ENCODE results near the gene LTA. TPM values are rescaled to one million over a fixed set of nuclear protein-coding genes. Genes with fewer than 3 reads are reported as not detected.

LTA gene
- total and polyA plus RNA-seq, 2 donors (not counting 1 experiment from before 2014, with no cell fraction given) = 8.6 to 8.8 TPM

- H3K36me3 ChIP-seq (replicated peaks in 1 of 2; ENCODE audit: control extremely low read depth in 1 of 2, control insufficient read depth in 1 of 2, extremely low read depth in 1 of 2, insufficient read depth in 2 of 2, low read length in 1 of 2) = peaks cover 0 to 3% of the 10 kb centered on the region in 2 experiments
- H3K9ac ChIP-seq (ENCODE audit: low read length) = peak overlapping the region; percentile 54
- no peaks in the 10 kb centered on the region for H3K9me3 ChIP-seq (ENCODE audit: control extremely low read depth in 1 of 3, control insufficient read depth in 2 of 3, insufficient read depth in 1 of 3, low read length in 2 of 3)
- POLR2A ChIA-PET = interaction anchor here (0.5 to 42.6 kb wide), 7 partner anchors 9 to 232 kb away, joined by 3 to 1450 read pairs (median 4); partner anchors contain the start of genes DDX39B, LST1, LTA and LTB
- intact Hi-C loops (cut with micrococcal nuclease) = loop anchor here (2.0 kb wide), 1 partner anchor 22 kb away; no protein-coding TSS in a partner anchor
- peaks cover 80% of the 10 kb centered on the region in 2 donors for H3K4me1 ChIP-seq (ENCODE audit: control insufficient read depth in 2 of 2, insufficient read depth in 2 of 2, low read length in 2 of 2)
- CTCF ChIA-PET = interaction anchor here (0.8 to 29.4 kb wide), 5 partner anchors 8 to 168 kb away, joined by 3 to 2241 read pairs (median 22); partner anchors contain the start of genes DDX39B, LST1, LTB and NCR3
- H3K4me1 Mint-ChIP-seq = peaks cover 83% of the 10 kb centered on the region
- no peaks in the 10 kb centered on the region for H3K9me3 Mint-ChIP-seq (ENCODE audit: insufficient read depth)
- H3K27me3 Mint-ChIP-seq = no peaks in the 10 kb centered on the region
- peak overlapping the region; percentile 94 for H3K27ac Mint-ChIP-seq
- peaks cover 61% of the 10 kb centered on the region for H3K79me2 ChIP-seq (ENCODE audit: control insufficient read depth, insufficient read depth, low read length)
- no peak overlapping the region for H2AFZ ChIP-seq (ENCODE audit: insufficient read depth, low read depth, low read length, poor library complexity, severe bottlenecking)
- TF ChIP-seq CTCF (IDR thresholded peaks at IDR 0.05) = no peak
- no peak for TF ChIP-seq EZH2 (IDR thresholded peaks at IDR 0.05; ENCODE audit: borderline replicate concordance, insufficient read depth, low read depth, low read length, poor library complexity, severe bottlenecking)
- WGBS (ENCODE audit: insufficient coverage) = 0% methylated on average over 11 of the region's 14 CpGs
- H3K4me3 ChIP-seq (ENCODE audit: control extremely low read depth in 1 of 5, extremely low read depth in 1 of 5, insufficient read depth in 1 of 5, low read depth in 2 of 5, low read length in 4 of 5) = peak overlapping the region; percentile 32 to 61 (median 45)
- ATAC-seq (ENCODE audit: low read depth) (peak; percentile 51), DNase-seq (peak; percentile 87)
- H3K27me3 ChIP-seq (replicated peaks in 1 of 4; ENCODE audit: control extremely low read depth in 1 of 4, control insufficient read depth in 3 of 4, insufficient read depth in 4 of 4, low read length in 3 of 4) = no peaks in the 10 kb centered on the region
- peak overlapping the region; percentile 92 for H3K4me2 ChIP-seq (replicated peaks; ENCODE audit: low read depth, low read length, poor library complexity, severe bottlenecking)
- H3K4me3 Mint-ChIP-seq = peak overlapping the region; percentile 92
- peaks cover 20% of the 10 kb centered on the region for H4K20me1 ChIP-seq (ENCODE audit: control insufficient read depth, insufficient read depth, low read length, poor library complexity, severe bottlenecking)
- peak overlapping the region; percentile 80 to 87 for H3K27ac ChIP-seq (ENCODE audit: low read length in 2 of 2)
These were observed 13.2 kb upstream of the LTA start for GRCh38 chr6:31558631-31559500.

All from B cell (primary cell).